GM19240 (cell line): ENCODE measurements around the gene DTNBP1.

Source experiments
- DNase-seq: peaks from one replicate; pipeline ENCODE4 v3.0.0; 2011; ENCODE audit warnings: low spot score; ENCODE audit not compliant: insufficient read length

DTNBP1 gene

DNA sequence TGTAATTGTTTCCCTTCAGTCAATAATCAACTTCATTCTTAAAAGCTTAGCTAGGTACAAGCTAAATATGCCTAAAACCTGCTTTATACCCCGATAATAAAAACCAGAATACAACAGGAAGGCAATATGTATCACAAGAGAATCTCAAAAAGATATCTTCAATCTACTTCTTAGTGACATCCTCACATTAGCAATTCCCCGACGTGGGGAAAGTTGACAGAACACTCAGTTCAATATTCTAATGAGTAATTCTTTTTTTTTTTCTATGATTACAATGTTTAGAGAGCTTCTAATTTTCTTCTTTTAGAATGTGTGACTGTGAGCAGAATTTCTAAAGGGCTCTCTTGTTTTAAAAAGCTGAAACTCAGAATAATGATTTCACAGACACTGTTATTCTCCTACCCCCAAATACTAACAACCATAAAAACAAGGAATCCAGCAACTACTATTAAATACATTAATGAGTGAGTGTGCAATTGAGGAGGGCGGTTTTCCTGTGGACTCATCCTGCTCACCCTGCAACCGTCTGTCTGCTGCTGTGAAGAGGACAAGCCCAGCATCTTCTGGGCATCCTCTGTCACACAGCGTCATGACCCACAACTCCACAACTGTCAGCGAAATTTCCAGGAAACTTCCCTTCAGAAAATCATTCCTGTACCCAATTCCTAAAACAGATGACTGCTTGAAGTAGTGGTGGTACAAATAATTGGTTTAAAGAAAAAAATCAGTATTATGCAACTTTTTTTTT is 68.1 kb downstream of the DTNBP1 start:
- no peak for DNase-seq

DNA sequence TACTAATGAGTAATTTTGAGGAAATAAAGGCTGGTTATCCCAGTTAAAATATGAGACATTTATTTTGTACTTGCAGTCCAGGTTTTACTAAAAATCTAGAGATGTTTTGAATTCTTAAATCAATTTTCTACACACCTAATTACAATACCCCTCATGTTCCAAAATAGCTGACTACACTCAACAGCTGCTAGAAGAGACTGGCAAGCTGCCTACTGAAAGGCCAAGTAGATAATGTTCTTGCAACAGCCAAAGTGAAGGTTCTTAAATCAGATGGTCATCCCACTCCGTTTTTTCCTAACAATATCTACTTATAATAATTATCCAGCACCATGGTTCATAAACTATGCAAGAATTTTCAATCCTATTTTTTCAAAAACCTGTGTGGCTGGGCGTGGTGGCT is 69.0 kb downstream of the DTNBP1 start:
- DNase-seq: no peak

DNA sequence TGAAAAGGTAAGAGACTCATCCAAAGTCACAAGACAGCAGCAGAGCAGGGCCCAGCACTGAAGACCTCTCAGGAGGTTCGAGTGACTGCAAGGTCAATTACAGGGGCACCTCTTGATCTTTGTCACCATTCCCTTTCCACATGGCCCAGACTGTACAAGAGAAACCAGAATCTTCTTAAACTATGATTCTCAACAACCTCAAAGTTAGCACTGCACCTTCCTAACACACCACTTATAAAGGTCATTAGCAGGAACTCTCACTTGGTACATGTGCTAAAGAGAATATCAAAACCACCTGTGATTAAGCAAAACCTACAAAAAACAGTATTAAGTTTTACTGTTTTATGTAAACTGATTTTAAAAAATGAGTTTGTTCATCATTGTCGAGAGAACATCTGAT is 70.2 kb downstream of the DTNBP1 start:
- DNase-seq: no peak

DNA sequence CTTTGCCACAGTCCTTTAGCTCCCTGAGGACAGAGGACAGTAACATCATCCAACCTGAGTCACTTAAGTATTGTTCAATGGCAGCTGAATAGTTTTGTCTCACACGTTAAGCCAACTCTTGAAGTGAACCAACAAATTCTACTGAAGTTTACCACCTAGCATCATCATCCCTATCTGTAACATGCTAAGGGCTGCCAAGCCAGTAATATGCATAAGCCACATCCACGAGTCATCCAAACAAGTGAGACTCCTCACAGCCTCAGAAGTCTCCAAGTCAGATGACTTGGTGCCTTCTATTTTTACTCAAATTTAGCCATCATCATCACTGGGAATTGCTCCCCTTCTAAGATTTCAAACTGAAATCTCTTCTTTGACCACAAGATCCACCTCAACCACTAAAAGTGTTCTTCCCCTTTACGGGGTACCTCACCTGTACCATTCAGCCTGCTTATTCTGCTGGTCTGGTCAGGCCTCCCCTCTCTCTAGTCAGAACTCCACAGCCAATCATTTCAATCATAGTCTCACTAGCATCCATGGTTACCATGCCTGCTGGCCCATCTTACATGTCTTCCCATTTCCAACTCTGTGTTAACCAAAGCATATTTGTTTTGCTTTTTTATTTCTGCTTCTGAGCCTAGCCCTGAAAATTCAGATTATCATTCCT is 73.7 kb downstream of the DTNBP1 start:
- no peak for DNase-seq

DNA sequence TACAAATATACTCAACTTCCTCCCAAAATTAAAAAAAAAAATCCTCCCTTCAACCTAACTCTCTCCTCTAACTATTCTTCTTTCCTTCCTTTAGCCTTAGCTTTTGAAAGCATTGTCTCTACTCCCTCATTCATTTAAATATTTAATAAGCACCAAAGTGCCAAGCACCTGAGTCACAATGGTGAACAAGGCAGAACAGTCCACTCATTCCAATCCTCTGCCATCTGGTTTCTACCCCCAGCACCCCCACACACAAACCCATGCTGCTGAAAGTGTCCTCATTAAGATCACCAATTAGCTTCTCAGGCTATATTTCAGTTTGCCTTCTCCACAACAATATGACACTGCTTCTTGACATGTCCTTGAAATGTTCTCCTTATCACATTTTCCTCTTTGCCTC is 76.3 kb downstream of the DTNBP1 start:
- DNase-seq: no peak

DNA sequence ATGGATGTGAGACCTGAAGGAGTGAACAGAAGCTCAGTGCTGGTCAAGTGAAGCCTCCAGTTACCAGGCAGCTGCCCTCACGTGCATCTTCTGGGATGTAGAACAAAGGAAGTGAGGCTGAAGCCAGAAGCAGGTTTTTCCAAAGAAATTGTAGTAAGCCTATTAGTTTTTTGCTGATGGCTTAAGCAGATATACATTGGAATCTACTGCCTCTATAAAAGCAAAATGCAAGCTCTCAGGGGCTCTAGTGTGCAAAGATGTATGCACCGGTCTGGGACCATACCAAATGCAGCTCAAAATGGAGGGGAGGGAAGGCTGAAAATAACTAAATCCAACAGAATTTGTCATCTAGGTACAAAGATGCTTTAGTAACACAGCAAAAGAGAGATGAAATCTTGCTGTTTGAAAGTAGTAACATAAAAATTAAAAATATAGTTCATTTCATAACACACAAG is 77.0 kb downstream of the DTNBP1 start:
- DNase-seq: no peak

DNA sequence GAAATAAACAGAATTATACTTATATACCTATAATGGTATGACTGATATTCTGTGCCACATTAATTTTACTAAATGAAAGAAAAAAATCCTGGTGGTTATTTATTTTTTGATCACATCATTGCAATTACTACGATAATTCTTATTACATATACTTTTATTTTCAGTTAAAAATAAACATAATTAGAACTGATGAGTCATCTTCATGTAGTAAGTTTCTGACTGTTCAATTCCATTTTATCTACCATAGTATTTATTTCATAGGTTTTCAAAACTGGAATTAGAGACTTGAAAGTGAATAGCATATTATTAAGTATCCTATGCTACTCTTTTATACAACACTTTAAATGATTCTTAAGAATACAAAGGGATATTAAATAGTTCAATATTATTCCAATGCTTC is 80.3 kb downstream of the DTNBP1 start:
- no peak for DNase-seq

DNA sequence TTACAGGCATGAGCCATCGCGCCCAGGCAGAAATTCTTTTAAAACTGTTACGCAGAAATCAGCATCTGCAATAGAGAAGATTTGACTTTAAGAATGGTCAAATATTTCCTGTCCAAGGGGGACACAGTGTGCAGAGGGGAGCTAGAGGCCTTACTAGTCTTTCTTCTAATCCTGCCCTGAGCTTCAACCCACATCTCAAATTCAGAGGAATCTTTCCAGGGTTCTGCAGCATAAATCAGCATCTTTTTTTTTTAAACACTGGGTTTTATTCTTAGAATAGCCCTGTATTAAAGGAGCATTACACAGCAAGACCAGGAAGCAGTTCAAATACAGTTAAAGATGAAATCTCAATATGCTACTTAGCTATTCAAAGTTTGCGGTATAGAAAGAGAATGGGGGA is 81.1 kb downstream of the DTNBP1 start:
- no peak for DNase-seq

DNA sequence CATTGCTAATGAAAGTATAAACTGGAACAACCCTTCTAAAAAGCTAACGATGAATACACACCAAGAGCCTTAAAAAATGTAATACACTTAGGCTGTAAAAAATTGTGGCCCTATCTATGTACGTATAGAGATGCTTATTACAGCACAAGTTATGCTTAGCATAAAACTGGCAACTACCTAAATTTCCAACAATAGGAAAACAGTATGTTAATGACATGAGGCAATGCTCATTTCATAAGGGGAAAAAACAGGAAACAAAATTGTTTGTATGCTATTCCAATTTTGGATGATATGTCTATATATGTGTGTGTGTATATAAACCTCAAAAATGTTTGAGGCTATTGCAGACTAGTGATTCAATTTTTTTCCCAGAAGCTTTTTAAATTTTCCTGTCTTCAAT is 82.5 kb downstream of the DTNBP1 start:
- DNase-seq: no peak

DNA sequence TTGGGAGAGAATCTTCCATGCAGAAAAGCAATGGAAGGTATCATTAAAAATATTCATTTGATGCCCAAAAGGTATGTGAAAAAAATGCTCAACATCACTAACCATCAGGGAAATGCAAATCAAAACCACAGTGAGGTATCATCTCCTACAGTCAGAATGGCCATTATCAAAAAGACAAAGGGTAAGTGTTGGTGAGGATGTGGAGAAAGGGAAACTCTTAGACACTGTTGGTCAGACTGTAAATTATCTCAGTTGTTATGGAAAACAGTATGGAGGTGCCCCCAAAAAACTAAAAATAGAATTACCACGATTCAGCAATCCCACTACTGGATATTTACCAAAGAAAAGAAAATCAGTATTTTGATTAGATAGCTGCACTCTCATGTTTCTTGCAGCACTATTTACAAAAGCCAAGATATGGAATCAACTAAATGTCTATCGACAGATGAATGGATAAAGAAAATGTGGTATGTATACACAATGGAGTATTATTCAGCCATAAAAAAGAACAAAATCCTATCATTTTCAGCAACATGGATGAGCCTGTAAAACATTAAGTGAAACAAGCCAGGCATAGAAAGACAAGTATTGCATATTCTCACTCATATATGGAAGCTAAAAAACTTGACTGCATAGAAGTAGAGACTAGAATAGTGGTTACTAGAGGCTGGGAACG is 84.0 kb downstream of the DTNBP1 start:
- no peak for DNase-seq

DNA sequence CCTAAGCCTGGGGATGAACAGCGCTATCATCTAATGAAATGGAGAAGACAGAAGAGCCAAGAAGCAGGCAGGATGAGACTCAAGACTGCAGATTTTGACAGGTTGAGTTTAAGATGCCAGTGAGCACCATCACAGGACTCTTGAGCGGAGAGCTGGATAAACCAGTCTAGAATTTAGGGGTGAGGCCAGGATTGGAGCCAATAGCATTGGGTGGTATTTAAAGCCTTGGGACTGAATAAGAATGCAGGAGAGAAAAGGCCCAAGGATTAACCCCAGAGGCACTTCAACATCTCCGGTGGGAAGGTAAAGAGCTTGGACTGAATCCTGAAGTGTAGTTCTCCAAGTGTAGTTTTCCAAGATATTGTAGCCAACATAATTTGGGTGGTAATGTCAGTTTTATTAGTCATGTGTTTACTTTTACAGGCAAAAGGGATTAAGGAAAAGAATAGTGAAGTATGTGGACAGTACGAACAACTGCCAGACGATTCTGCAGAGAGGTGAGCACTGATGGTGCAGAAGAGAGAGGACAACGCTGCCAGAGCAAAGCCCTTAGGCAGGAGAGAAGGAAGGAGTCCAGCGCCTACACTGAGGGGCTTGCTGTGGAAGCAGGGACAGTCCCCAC is 85.2 kb downstream of the DTNBP1 start:
- DNase-seq: no peak

DNA sequence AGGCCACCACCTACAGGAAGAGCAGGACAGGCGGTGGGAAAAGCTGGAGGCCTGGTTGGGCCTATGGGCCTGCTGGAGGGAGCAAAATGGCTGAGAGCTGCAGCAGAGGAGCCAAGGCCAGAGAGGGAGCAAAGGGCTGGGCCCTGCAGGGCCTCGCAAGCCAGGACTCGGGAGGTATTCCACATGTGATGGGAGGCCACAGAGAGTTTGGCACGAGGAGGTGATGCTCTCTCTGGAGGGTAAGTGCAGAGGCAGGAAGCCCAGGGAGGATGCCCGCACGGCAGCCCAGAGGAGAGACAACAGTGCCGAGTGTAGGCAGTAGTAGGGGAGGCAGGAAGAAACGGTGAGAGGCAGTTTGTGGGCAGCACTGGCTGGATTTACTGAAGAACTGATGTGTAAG is 85.7 kb downstream of the DTNBP1 start:
- DNase-seq: no peak

DNA sequence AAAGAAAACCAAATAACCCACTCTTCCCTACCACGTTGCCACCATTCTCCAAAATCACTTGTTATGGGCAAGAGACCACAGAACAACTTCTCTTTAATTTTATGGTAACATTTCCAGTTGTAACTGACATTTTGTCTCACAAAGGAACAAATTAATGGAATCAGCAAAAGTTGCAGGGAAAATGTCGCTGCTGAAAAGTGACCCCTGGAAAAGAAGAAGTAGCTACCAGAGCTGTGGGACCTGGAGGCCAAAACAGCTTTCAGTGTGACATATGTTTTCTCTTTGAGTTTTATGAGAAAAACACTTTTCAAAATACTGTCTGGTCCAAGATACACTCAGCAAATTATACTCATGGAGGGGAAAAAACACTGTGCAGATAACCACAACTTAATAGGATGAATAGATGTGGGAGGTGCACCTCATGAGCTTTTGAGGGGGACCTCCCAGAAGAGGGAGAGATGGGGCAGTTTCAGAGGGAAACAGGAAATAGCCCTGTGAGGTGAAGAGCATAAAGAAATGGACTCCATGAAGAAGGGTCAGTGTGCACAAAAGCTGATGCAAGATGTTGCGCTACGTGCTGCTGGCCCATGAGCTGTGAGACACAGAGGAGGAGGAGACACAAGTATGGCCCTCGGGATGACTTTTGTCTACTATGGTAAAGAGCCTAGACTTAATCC is 87.3 kb downstream of the DTNBP1 start:
- no peak for DNase-seq

DNA sequence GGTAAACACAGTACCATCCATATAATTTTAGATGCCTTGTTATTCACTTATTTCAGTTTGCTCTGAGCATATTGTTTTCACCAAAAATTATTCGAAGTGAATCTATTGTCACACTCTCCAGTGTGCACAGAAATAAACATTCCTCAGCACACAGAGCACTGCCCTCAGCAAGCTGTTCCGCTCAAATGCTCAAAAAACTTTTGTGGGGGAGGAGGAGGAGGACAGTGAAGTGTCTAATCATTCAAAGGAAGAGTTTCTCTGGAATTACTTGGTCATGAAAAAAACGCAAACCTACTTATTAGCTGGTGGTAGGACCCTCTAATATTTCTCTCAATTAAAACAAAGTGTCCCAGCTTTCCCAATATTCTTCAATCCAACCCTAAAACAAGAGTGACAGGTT is 88.3 kb downstream of the DTNBP1 start:
- DNase-seq: no peak

DNA sequence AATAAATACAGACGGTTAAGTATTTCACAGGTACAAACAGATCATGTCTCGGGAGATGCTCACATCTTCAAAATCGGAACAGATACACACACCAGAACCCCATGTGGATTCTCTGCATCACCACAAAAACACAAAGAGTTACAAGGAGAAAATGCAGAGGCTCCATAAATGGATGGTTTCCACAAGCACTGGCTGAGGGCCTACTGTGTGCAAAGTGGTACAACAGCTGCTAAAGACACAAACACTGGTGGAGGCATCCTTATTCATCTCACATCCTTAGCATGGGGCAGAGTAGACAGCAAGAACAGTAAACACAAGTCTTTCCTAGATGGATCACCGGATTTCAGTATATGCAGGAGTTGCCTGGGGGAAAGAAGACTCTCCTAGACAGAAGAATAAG is 88.8 kb downstream of the DTNBP1 start:
- no peak for DNase-seq

DNA sequence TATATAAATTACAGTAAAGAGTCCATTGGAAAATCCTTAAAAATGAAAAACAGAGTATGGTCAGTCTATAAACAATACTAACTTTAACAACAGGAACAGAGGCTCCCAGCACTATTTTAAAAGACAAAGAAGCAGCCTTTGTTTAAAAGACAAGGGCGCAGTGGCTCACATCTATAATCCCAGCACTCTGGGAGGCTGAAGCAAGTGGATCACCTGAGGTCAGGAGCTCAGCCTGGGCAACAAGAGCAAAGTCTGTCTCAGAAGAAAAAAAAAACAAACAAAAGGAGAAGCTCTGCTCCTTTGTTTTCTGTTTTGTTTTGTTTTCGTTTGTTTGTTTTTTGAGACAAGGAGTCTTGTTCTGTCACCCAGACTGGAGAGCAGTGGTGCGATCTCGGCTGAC is 89.4 kb downstream of the DTNBP1 start:
- DNase-seq: no peak

DNA sequence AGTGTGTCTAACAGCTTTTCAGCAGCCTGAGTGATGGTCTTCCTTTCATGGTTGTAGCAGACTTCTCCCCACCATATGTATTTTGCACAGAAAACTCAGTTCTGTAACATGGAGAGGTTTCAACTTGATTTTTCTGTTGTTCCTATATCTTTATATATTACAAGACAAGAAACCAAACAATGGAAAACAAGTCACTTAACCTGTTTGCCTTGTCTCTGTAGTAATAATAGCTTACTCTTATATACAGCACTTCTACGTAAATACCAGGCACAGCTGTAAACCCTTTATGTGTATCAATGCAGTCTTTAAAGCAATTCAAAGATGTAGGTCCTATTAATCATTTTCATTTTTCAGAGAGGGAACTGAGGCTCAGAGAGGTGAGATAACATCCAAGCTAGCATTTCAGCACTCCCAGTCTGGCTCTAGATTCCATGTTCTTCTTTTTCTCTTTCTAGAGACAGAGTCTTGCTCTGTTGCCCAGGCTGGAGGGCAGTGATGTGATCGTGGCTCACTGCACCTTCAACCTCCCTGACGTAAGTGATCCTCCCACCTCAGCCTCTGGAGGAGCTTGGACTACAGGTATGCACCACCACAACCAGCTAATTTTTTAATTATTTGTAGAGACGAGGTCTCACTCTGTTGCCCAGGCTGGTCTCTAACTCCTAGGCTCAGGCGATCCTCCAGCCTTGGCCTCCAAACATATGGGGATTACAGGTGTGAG is 90.4 kb downstream of the DTNBP1 start:
- no peak for DNase-seq

DNA sequence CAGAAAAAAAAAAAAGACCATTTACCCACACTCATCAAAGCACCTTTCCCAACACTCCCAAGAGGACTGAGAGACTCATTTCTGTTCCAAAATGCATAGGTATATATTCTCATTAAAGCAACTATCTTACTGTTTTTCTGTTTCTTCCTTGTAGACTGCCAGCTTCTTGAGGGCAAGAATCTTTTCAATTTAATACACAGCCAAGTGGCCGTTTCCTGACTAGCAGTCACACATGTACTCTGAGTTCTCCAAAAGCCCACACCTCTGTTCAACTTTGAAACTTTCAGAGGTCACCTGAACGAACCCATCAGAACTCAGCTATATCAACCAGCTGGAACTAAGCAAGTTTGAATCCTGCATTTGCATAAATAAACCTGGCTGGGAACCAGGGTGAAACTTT is 92.7 kb downstream of the DTNBP1 start:
- DNase-seq: no peak

DNA sequence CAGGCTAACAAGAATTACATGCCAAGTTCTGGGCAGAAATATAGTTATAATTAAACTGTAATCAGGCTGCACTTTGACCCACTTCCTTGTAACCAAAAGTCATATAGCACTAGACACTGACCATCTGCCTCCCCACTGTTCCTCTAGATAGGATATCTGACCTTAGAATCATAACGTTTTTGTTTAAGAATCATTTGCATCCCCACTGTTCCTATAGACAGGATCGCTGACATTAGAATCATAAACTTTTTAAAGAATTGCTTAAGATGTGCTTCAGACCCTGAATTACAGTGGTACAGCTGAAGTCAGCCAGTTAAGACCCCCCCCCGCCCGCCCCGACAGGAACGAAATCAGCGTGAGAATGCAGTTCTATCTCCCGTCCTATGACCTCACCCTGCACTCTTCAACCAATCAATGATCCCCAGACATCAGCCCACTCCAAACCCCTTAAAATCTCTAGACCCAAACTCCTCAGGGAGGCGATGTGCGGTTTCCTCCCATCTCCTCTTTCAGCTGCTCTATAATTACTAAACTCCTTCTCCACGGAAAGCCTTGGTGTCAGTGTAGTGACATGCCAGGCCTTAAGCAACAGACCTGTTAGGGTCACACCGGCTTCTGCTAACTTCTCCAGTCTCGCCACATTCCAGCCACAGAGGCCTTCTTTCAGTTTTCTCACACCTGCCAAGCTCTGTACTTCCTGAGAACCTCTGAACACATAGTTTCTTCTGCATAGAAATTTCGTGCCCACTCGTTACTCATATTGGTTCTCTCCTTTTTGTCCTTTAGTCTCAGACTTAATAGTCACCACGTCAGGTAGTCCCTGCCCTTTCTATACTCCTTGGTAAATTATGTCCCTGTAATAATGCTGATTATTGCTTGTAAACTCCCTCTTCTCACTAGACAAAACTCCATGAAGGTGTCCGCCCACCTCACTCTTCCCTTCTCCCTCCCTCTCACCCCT is 93.5 kb downstream of the DTNBP1 start:
- no peak for DNase-seq

DNA sequence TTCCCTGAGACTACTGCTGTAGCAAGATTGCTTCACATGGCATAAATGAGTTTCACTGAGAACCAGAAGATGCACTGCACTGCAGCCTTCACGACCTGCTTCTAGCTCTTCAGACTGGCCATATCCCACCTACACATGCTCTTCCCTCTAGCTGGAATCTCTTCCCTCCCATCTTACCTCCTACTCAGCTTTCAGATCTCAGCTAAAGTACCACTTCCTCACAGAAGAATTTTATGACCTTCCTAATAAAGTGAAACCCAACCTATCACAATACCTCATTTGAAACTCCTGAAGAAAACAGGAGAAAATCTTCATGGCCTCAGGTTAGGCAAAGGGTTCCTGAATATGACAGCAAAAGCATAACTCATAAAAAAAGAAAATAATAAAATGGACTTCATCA is 99.9 kb downstream of the DTNBP1 start:
- no peak for DNase-seq
